Measurements from ENCODE around the gene EEIG1.

- TF ChIP-seq CTCF (IDR thresholded peaks at IDR 0.05; ENCODE audit: insufficient read depth, low read length, poor library complexity, severe bottlenecking) (no peak), EZH2phosphoT487 (conservative IDR thresholded peaks at IDR 0.05; ENCODE audit: low read length) (no peak)
Measured at GRCh38 chr9:128001779-128002298, 21.1 kb upstream of the EEIG1 start.

All from SU-DHL-6 (cell line).